ENCODE measurements around the gene CCL18. TPM values are rescaled to one million over a fixed set of nuclear protein-coding genes. Genes with fewer than 3 reads are reported as not detected.

CCL18 gene
- total RNA-seq, 1 experiment from 2014 or later = not detected

DNA sequence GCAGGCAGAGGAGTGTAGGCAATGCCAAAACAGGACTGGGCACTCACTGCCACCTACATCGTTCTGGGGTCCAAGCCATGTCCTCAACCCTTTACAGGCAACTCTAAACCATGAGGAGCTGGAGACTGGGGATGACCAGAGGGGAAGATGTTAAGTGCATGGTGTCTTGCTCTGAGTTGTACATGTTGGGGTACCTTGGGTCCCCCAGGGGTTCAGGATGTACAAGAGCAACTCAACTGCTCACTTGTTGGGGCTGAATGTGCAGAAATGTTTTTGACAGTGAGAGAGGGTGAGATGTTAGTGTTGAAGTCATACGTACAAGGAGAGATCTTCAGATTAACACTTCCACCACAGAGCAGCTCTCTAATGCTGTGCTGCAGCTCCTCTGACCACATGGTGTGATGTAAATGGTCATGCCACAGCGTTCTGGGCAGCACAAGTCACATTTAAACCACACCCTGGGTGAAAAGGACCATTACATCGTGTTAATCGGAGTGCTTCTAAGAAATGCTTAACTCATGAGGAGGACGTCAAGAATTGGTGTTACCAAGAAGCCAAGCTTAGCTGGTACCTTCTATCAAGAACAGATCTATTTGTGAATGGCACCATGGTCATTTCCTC, 2.4 kb downstream of the CCL18 start:
- H3K4me3 Mint-ChIP-seq = no peak overlapping the region
- Histone ChIP-seq H3K79me1 (ENCODE audit: insufficient read depth, low read depth, low read length, poor library complexity, severe bottlenecking) (no peaks in the 10 kb centered on the region), H2BK120ac (ENCODE audit: low read depth, low read length, poor library complexity, severe bottlenecking) (no peak overlapping the region), H3K4ac (ENCODE audit: low read depth, low read length) (no peak overlapping the region), H3T11ph (ENCODE audit: low read length) (no peak overlapping the region), H2BK12ac (ENCODE audit: insufficient read length, low read depth, low read length) (no peak overlapping the region), H3K9ac (ENCODE audit: extremely low read depth, insufficient read length, low read length) (no peak overlapping the region), H3K79me2 (ENCODE audit: insufficient read depth, low read length) (no peaks in the 10 kb centered on the region), H2BK5ac (ENCODE audit: insufficient read length, low read length) (no peak overlapping the region), H3K23me2 (ENCODE audit: insufficient read length, low read depth, low read length, poor library complexity, severe bottlenecking) (no peaks in the 10 kb centered on the region), H2BK20ac (ENCODE audit: low read depth, low read length, poor library complexity, severe bottlenecking) (no peak overlapping the region), H3K9me3 (ENCODE audit: control insufficient read depth, low read depth, low read length) (no peaks in the 10 kb centered on the region), H3K14ac (ENCODE audit: insufficient read depth, low read length) (no peak overlapping the region), H4K20me1 (ENCODE audit: control insufficient read depth, insufficient read depth, insufficient read length) (no peaks in the 10 kb centered on the region), H2BK15ac (ENCODE audit: low read depth, low read length) (no peak overlapping the region), H3K4me2 (ENCODE audit: insufficient read depth, insufficient read length, low read length) (no peak overlapping the region), H2AFZ (ENCODE audit: low read length) (no peak overlapping the region), H2AK5ac (ENCODE audit: insufficient read length, low read length) (no peak overlapping the region), H3K27ac (ENCODE audit: insufficient read length, low read depth, low read length) (no peak overlapping the region), H3K4me1 (ENCODE audit: insufficient read depth, low read length) (no peaks in the 10 kb centered on the region), H3K18ac (ENCODE audit: insufficient read length, low read depth, low read length) (no peak overlapping the region), H3K23ac (ENCODE audit: insufficient read length, low read depth, low read length) (no peak overlapping the region), H4K5ac (ENCODE audit: insufficient read length, low read depth, low read length) (no peak overlapping the region), H3K56ac (ENCODE audit: insufficient read length, low read depth, low read length) (no peak overlapping the region), H3K27me3 (ENCODE audit: insufficient read depth, low read length) (no peaks in the 10 kb centered on the region), H4K91ac (ENCODE audit: insufficient read length, low read depth, low read length) (no peak overlapping the region), H4K8ac (replicated peaks; ENCODE audit: insufficient read length, low read depth, low read length) (no peak overlapping the region)
- no CpG with 5 or more reads among the region's 6 CpGs for WGBS (ENCODE audit: extremely low coverage, insufficient read length, low lambda C conversion rate)
- peaks cover under 1% of the 10 kb centered on the region for H3K27me3 Mint-ChIP-seq (ENCODE audit: low read depth)
- DNase-seq = no peak
- no peaks in the 10 kb centered on the region for H3K36me3 Mint-ChIP-seq (ENCODE audit: insufficient read depth in 1 of 3, low read depth in 3 of 3)
- TF ChIP-seq, protein P1, sequence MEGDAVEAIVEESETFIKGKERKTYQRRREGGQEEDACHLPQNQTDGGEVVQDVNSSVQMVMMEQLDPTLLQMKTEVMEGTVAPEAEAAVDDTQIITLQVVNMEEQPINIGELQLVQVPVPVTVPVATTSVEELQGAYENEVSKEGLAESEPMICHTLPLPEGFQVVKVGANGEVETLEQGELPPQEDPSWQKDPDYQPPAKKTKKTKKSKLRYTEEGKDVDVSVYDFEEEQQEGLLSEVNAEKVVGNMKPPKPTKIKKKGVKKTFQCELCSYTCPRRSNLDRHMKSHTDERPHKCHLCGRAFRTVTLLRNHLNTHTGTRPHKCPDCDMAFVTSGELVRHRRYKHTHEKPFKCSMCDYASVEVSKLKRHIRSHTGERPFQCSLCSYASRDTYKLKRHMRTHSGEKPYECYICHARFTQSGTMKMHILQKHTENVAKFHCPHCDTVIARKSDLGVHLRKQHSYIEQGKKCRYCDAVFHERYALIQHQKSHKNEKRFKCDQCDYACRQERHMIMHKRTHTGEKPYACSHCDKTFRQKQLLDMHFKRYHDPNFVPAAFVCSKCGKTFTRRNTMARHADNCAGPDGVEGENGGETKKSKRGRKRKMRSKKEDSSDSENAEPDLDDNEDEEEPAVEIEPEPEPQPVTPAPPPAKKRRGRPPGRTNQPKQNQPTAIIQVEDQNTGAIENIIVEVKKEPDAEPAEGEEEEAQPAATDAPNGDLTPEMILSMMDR (conservative IDR thresholded peaks at IDR 0.05) = no peak
- peaks cover 0 to 3% of the 10 kb centered on the region in 2 experiments; a peak in 1 of 4 replicates for H3K4me1 Mint-ChIP-seq
- H3K27ac Mint-ChIP-seq = no peak overlapping the region
- no peaks in the 10 kb centered on the region; a peak in 2 of 5 replicates for H3K9me3 Mint-ChIP-seq
